GM10248 (cell line): ENCODE results near the gene TAS2R3.
"Not testable (repeated sequence)": the region's sequence is repeated elsewhere in the genome, so short reads cannot be mapped to it uniquely, and the experiment has no call there.

Experiments
- CTCF ChIA-PET: fragments of 300-600 bp; sonication (Branson Sonifier 250); formaldehyde crosslinking; extraction: SDS; loops from one replicate; lab custom pipeline; 2021; ENCODE audit warnings: antibody characterized with exemption; lab: Yijun Ruan, JAX
- POLR2A ChIA-PET: fragments of 350-650 bp; sonication (Branson Sonifier 250); formaldehyde crosslinking; extraction: SDS; loops from one replicate; lab custom pipeline; 2020; ENCODE audit warnings: antibody characterized with exemption; lab: Yijun Ruan, JAX
- DNase-seq: peaks from one replicate; pipeline ENCODE4 v3.0.0; 2012; ENCODE audit errors: extremely low spot score
- CTCF ChIP-seq: IDR thresholded peaks from 2 replicates; pipeline ENCODE4 v1.5.1; 2012; ENCODE audit warnings: mild to moderate bottlenecking, low read depth; ENCODE audit errors: extremely low read depth, missing control alignments, control extremely low read depth

The TAS2R3 gene

GRCh38 chr7:141739250-141739649 is 24.6 kb upstream of the TAS2R3 start:
- ChIA-PET POLR2A (no interaction called here), CTCF (interaction anchor here (1.2 to 2.8 kb wide), 8 partner anchors 11 to 93 kb away, joined by 3 to 29 read pairs (median 8); no protein-coding TSS in a partner anchor)
- no peak for TF ChIP-seq CTCF
- no peak for DNase-seq

DNA sequence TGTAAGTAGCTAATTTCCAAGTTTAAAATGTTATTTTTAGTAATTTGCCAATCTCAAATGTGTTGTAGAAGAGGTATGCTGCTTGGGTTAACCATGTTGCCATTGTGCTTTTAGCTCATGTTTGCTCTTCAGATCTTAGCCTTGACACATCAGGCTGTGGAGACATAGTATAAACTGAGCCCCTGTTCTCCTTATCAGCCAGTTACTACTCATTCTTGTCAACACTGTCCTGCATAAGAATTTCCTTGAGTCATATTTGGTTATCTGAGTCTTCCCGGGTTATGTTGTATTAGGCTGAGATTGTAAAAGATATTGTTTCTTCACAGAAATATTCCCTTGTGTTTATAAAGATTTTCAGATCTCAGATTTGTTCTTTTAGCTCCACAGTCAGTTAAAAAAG is 21.7 kb upstream of the TAS2R3 start:
- CTCF ChIA-PET: interaction anchor here (1.0 to 1.9 kb wide), 8 partner anchors 18 to 728 kb away, joined by 3 to 6 read pairs (median 3); partner anchors contain the start of genes DENND11 and MRPS33
- DNase-seq: no peak
- no peak for TF ChIP-seq CTCF
- POLR2A ChIA-PET: no interaction called here

DNA sequence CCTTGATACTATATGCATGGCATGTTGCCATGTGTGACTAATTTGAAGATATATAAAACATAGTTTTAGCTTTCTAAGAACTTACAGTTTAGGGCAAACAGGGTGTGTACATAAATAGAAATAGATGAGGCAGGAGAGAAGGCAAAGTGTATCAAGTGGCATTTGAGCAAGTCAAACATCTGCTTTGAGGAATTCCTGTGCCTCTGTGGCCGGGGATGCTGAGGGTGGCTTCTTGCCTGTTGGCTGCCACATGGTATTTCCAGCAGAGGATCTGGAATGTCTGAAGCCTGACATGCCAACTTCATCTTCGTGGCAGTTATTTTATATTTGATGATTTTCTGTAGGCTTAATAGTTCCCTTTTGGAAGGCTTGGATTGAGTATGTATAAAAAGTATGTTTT is 19.8 kb upstream of the TAS2R3 start:
- TF ChIP-seq CTCF: no peak
- DNase-seq: no peak
- ChIA-PET POLR2A (no interaction called here), CTCF (interaction anchor here (1.3 to 1.4 kb wide), 2 partner anchors 16 to 90 kb away, joined by 3 read pairs; no protein-coding TSS in a partner anchor)

GRCh38 chr7:141748396-141748795 is 15.5 kb upstream of the TAS2R3 start:
- CTCF ChIA-PET: no interaction called here
- POLR2A ChIA-PET: no interaction called here
- DNase-seq: no peak
- TF ChIP-seq CTCF: no peak

- DNase-seq, CTCF ChIA-PET, POLR2A ChIA-PET: not testable (repeated sequence)
Measured at GRCh38 chr7:141751904-141752303, 12.0 kb upstream of the TAS2R3 start.

DNA sequence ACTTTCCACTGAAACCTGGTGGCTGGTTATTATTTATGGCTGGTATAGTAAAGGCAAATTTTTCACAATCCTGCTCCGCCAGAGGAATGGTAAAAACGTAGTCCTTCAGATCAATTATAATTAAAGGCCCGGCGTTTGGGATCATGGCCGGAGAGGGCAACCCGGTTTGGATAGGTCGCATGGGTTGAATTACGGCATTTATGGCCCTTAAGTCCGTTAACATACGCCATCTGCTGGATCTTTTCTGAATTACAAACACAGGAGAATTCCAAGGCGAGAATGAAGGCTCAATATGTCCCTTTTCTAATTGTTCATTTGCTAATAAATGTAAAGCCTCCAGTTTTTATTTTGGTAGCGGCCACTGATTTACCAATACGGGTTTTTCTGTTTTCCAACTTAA is 11.3 kb upstream of the TAS2R3 start:
- ChIA-PET POLR2A (no interaction called here), CTCF (no interaction called here)
- no peak for DNase-seq
- TF ChIP-seq CTCF: no peak

DNA sequence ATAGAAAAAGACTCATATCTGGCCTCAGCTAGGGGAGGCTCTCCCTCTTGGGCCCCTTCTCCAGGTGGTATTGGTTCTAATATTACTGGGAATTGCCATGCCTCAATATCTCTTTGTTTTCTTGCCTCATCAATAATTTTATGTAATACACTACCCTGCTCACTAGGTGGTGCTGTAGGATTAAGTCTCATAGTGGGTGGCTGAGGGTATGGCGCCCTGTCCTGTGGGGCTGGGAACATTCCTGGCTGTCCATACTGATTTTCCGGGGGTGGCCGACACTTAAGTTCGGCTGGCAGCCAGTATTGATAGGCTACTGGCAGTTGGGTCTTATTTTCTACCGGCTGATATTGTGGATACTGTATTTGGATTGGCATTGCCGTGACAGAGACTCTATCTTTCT is 9.0 kb upstream of the TAS2R3 start:
- peak; percentile 35 for TF ChIP-seq CTCF
- ChIA-PET POLR2A (no interaction called here), CTCF (interaction anchor here (1.0 to 1.5 kb wide), 2 partner anchors 17 to 31 kb away, joined by 4 to 7 read pairs; partner anchors contain the start of gene SSBP1)
- DNase-seq: no peak

- DNase-seq, POLR2A ChIA-PET: not testable (repeated sequence)
- CTCF ChIA-PET: interaction anchor here (1.3 kb wide), 1 partner anchor 14 kb away, joined by 4 read pairs; no protein-coding TSS in a partner anchor
Measured at GRCh38 chr7:141770083-141770583, 6.2 kb downstream of the TAS2R3 start.
